ENCODE results near the gene FABP6. TPM values are rescaled to one million over a fixed set of nuclear protein-coding genes. Genes with fewer than 3 reads are reported as not detected.
A peak's percentile ranks its signal among the peaks of the same experiment; 100 is the strongest.
"Not testable (repeated sequence)": the region's sequence is repeated elsewhere in the genome, so short reads cannot be mapped to it uniquely, and the experiment has no call there.

FABP6 gene
- polyA plus RNA-seq, 6 donors from 2014 or later, result not detected

GRCh38 chr5:160231783-160232342 lies 2.6 kb downstream of the FABP6 start:
- Mint-ChIP-seq H3K27me3 (no peaks in the 10 kb centered on the region), H3K27ac (peak overlapping the region in 2 of 6 donors; percentile 53 to 57), H3K4me3 (no peak overlapping the region), H3K9me3 (no peaks in the 10 kb centered on the region), H3K4me1 (peaks cover 0 to 7% (median 0%) of the 10 kb centered on the region in 3 donors), H3K36me3 (no peaks in the 10 kb centered on the region)
- ATAC-seq (ENCODE audit: low read depth in 2 of 2) (no peak), DNase-seq (no peak)

DNA sequence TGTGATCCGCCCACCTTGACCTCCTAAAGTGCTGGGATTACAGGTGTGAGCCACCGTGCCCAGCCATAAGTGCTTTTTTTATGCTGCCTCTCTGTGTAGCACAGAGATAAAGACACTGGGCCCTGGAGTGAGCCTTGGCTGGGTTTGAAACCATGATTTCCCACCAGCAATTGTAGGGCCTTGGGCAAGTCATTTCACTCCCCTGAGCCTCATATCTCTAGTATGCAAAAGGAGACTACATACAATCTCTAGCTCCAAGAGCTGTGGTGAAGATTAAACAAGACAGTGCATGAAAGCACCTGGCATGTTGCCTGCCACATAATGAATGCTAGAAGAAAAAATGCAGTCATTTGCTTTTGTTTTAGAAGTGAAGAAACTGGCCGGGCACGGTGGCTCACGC lies 3.9 kb downstream of the FABP6 start:
- Mint-ChIP-seq H3K27me3 (peaks cover 0 to 8% (median 0%) of the 10 kb centered on the region in 3 donors), H3K27ac (peak overlapping the region in 1 of 6 donors; percentile 15), H3K9me3 (no peaks in the 10 kb centered on the region), H3K4me1 (peaks cover 0 to 7% (median 0%) of the 10 kb centered on the region in 3 donors), H3K4me3 (peak overlapping the region in 1 of 8 donors; percentile 6), H3K36me3 (no peaks in the 10 kb centered on the region)
- ATAC-seq (ENCODE audit: low read depth in 2 of 2) (no peak), DNase-seq (no peak)

GRCh38 chr5:160235731-160236130 lies 6.4 kb downstream of the FABP6 start:
- Mint-ChIP-seq H3K36me3 (no peaks in the 10 kb centered on the region), H3K4me3 (no peak overlapping the region), H3K4me1 (peaks cover 0 to 7% (median 0%) of the 10 kb centered on the region in 3 donors), H3K27me3 (peaks cover 0 to 17% (median 6%) of the 10 kb centered on the region in 3 donors), H3K9me3 (no peaks in the 10 kb centered on the region), H3K27ac (peak overlapping the region in 1 of 6 donors; percentile 39)
- DNase-seq, result no peak
- ATAC-seq (ENCODE audit: low read depth in 2 of 2), result no peak

DNA sequence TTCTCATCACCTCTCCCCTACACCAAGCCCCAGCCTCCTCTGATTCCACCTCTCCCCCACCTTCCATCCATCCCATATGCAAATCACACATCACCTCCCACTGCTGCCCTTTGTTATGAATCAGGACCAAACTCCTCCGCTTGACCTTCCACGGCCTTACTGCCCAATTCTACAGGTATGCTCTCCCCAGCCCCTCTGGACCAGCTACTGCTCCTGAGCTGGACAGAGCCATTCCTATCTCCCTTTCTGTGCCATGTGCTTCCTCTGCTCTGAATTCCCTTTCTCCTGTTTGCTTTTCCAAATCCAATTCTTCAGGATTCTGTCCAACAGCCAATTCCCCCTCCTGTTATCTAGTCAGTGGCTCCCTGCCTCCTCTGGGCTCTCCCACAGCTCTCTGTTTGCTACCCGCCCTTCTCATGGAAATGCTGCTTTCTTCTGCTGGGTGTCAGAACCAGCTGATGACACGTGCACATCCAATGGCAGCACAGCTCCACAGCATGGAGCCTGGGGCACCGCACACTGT lies 8.3 kb downstream of the FABP6 start:
- Mint-ChIP-seq H3K4me1 (no peaks in the 10 kb centered on the region), H3K27me3 (peaks cover 0 to 17% (median 6%) of the 10 kb centered on the region in 3 donors), H3K4me3 (no peak overlapping the region), H3K36me3 (no peaks in the 10 kb centered on the region), H3K9me3 (no peaks in the 10 kb centered on the region), H3K27ac (peak overlapping the region in 1 of 6 donors; percentile 12)
- no peak for DNase-seq
- ATAC-seq (ENCODE audit: low read depth in 2 of 2), result no peak

DNA sequence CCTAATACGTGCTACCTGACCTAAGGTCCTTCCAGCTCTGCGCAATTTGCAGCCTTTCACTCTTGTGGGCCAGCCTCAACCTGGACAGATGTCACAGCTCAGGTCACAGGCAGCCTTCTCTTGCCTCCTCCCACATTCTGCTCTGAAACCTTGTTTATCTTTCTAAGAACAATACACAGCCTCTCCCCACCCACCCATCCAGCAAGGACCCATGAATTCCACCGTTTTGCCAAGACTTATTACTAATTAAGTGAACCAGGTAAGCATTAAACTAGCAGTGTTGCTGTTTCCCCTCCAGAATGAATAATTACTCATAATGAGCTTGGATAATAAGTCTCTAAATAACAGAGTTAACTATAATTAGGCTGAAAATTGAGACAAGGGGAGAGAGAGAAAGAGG lies 11.0 kb downstream of the FABP6 start:
- Mint-ChIP-seq H3K27ac (no peak overlapping the region), H3K36me3 (no peaks in the 10 kb centered on the region), H3K9me3 (no peaks in the 10 kb centered on the region), H3K4me1 (no peaks in the 10 kb centered on the region), H3K4me3 (no peak overlapping the region), H3K27me3 (peaks cover 0 to 17% (median 6%) of the 10 kb centered on the region in 3 donors)
- DNase-seq (no peak), ATAC-seq (ENCODE audit: low read depth in 2 of 2) (no peak)

DNA sequence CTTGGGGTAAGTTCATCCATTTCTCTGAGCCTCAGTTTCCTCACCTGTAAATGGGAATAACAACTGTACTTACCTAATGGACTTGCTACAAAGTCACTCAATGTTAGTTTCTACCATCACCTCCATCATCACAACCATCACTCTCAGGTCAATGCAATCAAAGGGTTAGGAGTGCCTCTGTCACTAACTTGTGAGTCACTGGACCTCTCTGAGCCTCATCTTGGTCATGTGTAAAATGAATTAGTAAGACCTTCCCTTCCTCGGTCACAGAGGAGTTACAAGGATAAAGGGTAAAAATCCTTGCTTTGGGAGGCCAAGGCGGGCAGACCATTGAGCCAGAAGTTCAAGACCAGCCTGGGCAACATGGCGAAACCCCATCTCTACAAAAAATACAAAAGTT lies 12.8 kb downstream of the FABP6 start:
- ATAC-seq (ENCODE audit: low read depth in 2 of 2), result no peak
- Mint-ChIP-seq H3K9me3 (no peaks in the 10 kb centered on the region), H3K27ac (peak overlapping the region in 1 of 6 donors; percentile 81), H3K36me3 (no peaks in the 10 kb centered on the region), H3K4me1 (peaks cover 0 to under 1% (median 0%) of the 10 kb centered on the region in 3 donors), H3K27me3 (peaks cover 0 to 17% (median 6%) of the 10 kb centered on the region in 3 donors), H3K4me3 (no peak overlapping the region)
- no peak for DNase-seq

GRCh38 chr5:160245506-160246086 lies 16.3 kb downstream of the FABP6 start:
- H3K27ac Mint-ChIP-seq, result peak overlapping the region in 1 of 6 donors; percentile 26
- peaks cover 0 to 3% (median 3%) of the 10 kb centered on the region in 3 donors for H3K4me1 Mint-ChIP-seq
- H3K9me3 Mint-ChIP-seq, result no peaks in the 10 kb centered on the region
- H3K36me3 Mint-ChIP-seq, result no peaks in the 10 kb centered on the region
- H3K27me3 Mint-ChIP-seq, result no peaks in the 10 kb centered on the region
- H3K4me3 Mint-ChIP-seq, result no peak overlapping the region
- no peak for DNase-seq
- no peak for ATAC-seq (ENCODE audit: low read depth in 2 of 2)

DNA sequence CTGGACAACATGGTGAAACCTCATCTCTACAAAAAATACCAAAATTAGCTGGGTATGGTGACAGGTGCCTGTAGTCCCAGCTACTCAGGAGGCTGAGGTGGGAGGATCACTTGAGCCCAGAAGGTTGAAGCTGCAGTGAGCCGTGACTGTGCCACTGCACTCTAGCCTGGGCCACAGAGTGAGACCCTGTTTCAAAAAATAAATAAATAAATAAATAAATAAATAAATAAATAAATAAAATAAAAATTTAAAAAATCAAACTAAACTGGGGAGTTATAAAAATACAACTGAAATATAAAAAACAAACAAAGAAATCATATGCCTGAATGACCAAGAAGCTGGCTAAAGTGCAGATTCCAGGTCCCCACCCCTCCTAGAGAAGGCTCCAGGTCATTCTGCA lies 20.3 kb downstream of the FABP6 start:
- H3K36me3 Mint-ChIP-seq; DNase-seq; H3K9me3 Mint-ChIP-seq; ATAC-seq (ENCODE audit: low read depth in 2 of 2); H3K27me3 Mint-ChIP-seq; H3K27ac Mint-ChIP-seq; H3K4me1 Mint-ChIP-seq; H3K4me3 Mint-ChIP-seq: not testable (repeated sequence)

DNA sequence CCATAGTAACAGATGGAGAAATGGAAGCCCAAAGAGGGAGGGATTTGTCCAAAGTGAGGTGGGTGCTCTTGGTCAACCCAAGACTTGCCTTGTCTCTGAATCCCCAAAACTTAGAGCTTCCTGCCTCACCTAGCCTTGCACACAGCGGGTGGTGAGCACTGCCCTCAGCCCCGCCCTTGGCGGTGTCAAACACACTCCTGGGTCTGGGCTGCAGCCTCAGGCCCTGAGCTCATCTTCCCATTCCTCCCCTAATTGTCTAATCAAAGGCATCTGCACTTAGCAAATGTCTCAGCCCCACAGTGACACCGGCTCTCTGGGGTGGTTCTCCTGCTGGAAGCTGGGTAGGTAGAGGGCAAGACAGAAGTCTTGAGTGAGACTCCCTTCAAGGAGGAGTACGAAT lies 20.9 kb downstream of the FABP6 start:
- no peaks in the 10 kb centered on the region for H3K9me3 Mint-ChIP-seq
- H3K36me3 Mint-ChIP-seq, result no peaks in the 10 kb centered on the region
- no peak for DNase-seq
- H3K4me1 Mint-ChIP-seq, result peaks cover 0 to 3% (median 3%) of the 10 kb centered on the region in 3 donors
- no peak overlapping the region for H3K4me3 Mint-ChIP-seq
- ATAC-seq (ENCODE audit: low read depth in 2 of 2), result no peak
- peak overlapping the region in 3 of 6 donors; percentile 59 to 73 (median 65) for H3K27ac Mint-ChIP-seq
- H3K27me3 Mint-ChIP-seq, result no peaks in the 10 kb centered on the region

- no peaks in the 10 kb centered on the region for H3K9me3 Mint-ChIP-seq
- H3K27ac Mint-ChIP-seq, result no peak overlapping the region
- DNase-seq, result no peak
- no peak for ATAC-seq (ENCODE audit: low read depth in 2 of 2)
- no peak overlapping the region for H3K4me3 Mint-ChIP-seq
- no peaks in the 10 kb centered on the region for H3K27me3 Mint-ChIP-seq
- no peaks in the 10 kb centered on the region for H3K36me3 Mint-ChIP-seq
- H3K4me1 Mint-ChIP-seq, result peaks cover 0 to 3% (median 3%) of the 10 kb centered on the region in 3 donors
Measured at GRCh38 chr5:160250826-160251225, 21.5 kb downstream of the FABP6 start.

- Mint-ChIP-seq H3K4me3 (no peak overlapping the region), H3K36me3 (no peaks in the 10 kb centered on the region), H3K4me1 (peaks cover 0 to 3% (median 3%) of the 10 kb centered on the region in 3 donors), H3K27ac (peak overlapping the region in 3 of 6 donors; percentile 33 to 76 (median 67)), H3K27me3 (no peaks in the 10 kb centered on the region), H3K9me3 (no peaks in the 10 kb centered on the region)
- DNase-seq (no peak), ATAC-seq (ENCODE audit: low read depth in 2 of 2) (no peak)
Measured at GRCh38 chr5:160251406-160252155, 22.3 kb downstream of the FABP6 start.

DNA sequence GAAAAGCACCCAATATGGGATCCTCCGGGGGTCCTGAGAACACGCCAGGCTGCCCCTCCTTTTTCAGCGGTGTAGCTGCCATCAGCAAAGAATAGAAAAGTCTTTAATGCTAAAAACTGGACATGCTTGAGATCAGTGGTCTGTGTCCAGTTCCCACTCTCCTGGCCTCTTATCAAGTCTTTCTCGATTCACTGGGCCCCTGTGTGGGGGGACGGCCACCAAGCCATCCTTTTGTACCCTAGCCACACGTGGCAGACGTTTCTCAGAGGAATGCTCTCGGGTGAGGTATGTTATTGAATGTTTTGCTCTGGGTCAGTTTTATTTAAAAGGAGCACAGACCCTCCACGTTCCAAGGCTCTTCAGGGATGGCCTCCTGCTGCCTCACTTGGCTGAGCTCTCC lies 23.6 kb downstream of the FABP6 start:
- Mint-ChIP-seq H3K4me1 (no peaks in the 10 kb centered on the region), H3K36me3 (no peaks in the 10 kb centered on the region), H3K27me3 (no peaks in the 10 kb centered on the region), H3K4me3 (no peak overlapping the region), H3K9me3 (no peaks in the 10 kb centered on the region), H3K27ac (no peak overlapping the region)
- DNase-seq (no peak), ATAC-seq (ENCODE audit: low read depth in 2 of 2) (no peak)

- Mint-ChIP-seq H3K4me3 (peak overlapping the region in 1 of 8 donors; percentile 29), H3K27ac (no peak overlapping the region), H3K9me3 (no peaks in the 10 kb centered on the region), H3K27me3 (peaks cover 0 to 4% (median 0%) of the 10 kb centered on the region in 3 donors), H3K36me3 (no peaks in the 10 kb centered on the region), H3K4me1 (no peaks in the 10 kb centered on the region)
- ATAC-seq (ENCODE audit: low read depth in 2 of 2) (no peak), DNase-seq (no peak)
Measured at GRCh38 chr5:160253441-160253840, 24.1 kb downstream of the FABP6 start.

GRCh38 chr5:160254706-160255105 lies 25.4 kb downstream of the FABP6 start:
- DNase-seq (no peak), ATAC-seq (ENCODE audit: low read depth in 2 of 2) (no peak)
- Mint-ChIP-seq H3K9me3 (no peaks in the 10 kb centered on the region), H3K27ac (no peak overlapping the region), H3K27me3 (peaks cover 0 to 4% (median 0%) of the 10 kb centered on the region in 3 donors), H3K4me3 (no peak overlapping the region), H3K4me1 (peaks cover 0 to 7% (median 0%) of the 10 kb centered on the region in 3 donors), H3K36me3 (no peaks in the 10 kb centered on the region)

Measured in naive B cell (primary cell).